ENCODE data around the gene JUN.

JUN gene

DNA sequence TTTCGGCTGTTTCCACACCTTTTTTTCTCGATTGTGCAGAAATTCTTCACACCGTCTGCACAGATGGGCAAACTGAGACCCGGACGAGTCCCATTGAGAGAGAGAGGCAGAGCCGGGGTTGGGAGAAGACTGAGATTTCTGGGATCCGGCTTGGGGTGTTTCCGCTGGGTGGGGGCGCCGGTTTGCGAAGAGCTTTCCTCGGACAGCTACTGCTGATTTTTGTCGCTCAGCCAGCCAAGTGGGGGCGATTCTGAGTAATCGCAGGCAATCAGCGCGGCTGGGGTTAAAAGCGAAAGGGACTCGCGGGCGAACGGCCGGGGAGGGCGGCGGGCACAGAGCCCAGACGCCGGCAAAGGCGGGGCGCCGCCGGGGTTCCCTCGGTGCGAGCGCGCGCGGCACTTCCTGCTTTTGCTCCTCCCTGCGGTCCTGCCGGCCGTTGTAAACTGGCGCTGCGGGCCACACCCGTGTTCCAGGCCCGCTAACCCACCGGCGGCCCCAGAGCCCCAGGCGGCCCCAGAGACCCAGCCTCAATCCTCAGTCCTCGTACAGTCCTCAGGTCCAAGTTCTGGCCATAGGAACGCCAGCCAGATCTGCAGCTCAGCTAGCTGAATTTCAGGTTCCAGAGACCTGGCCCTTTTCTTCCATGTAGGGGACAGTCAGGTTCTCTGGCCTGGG is 32.4 kb upstream of the JUN start:
- H3K27me3 ChIP-seq (ENCODE audit: insufficient read depth, low read length): peaks cover 26% of the 10 kb centered on the region
- H3K9me3 ChIP-seq (ENCODE audit: insufficient read depth, low read depth, low read length): no peaks in the 10 kb centered on the region
- under 1% methylated on average over 49 of the region's 49 CpGs for WGBS

DNA sequence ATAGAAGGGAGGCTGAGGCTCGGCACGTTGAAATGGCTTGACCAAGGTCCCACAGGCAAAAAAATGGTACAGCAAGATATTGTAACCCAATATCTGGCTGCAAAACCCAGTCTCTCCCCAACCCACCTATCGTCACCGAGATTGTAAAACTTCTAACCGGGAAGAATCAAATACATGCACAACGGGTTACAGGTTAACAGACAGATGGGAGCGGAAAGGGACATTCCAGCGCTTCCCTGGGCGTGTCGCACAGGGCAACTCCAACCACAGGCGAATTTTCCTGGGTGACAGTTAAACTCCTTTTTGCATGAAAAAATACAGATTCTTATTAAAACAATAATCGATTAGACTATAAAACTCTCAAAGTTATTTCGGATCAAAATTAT is 31.8 kb upstream of the JUN start:
- WGBS: 2% methylated on average over 13 of the region's 13 CpGs
- Histone ChIP-seq H3K36me3 (ENCODE audit: insufficient read depth, low read length) (no peaks in the 10 kb centered on the region), H3K27me3 (ENCODE audit: insufficient read depth, low read length) (peaks cover 26% of the 10 kb centered on the region), H3K27ac (ENCODE audit: low read depth, low read length) (no peak overlapping the region; the same call in 1 of the 2 replicates), H3K4me3 (ENCODE audit: low read length) (peak overlapping the region; percentile 58), H3K9me3 (ENCODE audit: insufficient read depth, low read depth, low read length) (no peaks in the 10 kb centered on the region), H3K9ac (ENCODE audit: low read depth, low read length) (peak overlapping the region; percentile 34; the same call in 1 of the 2 replicates), H3K4me1 (ENCODE audit: insufficient read depth, low read length) (peaks cover 19% of the 10 kb centered on the region; the same call in 1 of the 2 replicates)

More for the DNA sequence above, 32.4 kb upstream of the JUN start:
- Histone ChIP-seq H3K36me3 (ENCODE audit: insufficient read depth, low read length) (no peaks in the 10 kb centered on the region), H3K9ac (ENCODE audit: low read depth, low read length) (peak overlapping the region; percentile 70), H3K4me3 (ENCODE audit: low read length) (peak overlapping the region; percentile 58), H3K4me1 (ENCODE audit: insufficient read depth, low read length) (peaks cover 19% of the 10 kb centered on the region; the same call in 1 of the 2 replicates), H3K27ac (ENCODE audit: low read depth, low read length) (peak overlapping the region; percentile 66)

DNA sequence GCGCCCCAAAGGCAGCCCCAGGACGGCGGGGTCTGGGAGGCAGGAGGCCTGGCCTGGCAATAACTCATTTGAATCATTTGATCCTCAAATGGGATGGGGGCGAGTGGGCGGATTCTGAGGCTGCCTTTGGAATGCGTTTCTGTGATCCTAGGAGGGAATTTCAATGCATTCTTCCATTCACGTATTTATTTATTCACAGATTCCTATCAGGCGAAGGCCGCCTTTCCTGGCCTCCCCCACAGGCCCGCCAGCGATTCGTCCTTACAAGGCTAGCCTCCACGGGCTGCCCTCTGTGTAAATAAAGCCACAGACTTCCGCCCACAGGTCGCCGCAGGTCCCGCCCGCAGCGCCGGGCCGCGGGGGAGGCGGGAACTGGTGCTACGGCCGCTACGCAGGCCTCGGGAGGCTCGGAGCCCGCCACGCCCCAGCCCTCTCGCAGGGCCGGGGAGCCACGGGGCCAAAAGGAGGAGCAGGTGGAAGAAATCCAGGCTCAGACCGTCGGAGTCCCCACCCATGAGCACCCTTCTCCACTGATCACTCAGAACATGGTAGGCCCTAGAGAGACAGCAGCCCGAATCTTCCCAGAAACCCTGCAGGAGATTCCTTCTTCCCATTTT is 31.3 kb upstream of the JUN start:
- no peaks in the 10 kb centered on the region for H3K36me3 ChIP-seq (ENCODE audit: insufficient read depth, low read length)
- H3K4me3 ChIP-seq (ENCODE audit: low read length): peak overlapping the region; percentile 58
- H3K27ac ChIP-seq (ENCODE audit: low read depth, low read length): peak overlapping the region; percentile 28; the same call in 1 of the 2 replicates
- 5% methylated on average over 36 of the region's 36 CpGs for WGBS
- H3K9me3 ChIP-seq (ENCODE audit: insufficient read depth, low read depth, low read length): no peaks in the 10 kb centered on the region
- H3K9ac ChIP-seq (ENCODE audit: low read depth, low read length): peak overlapping the region; percentile 58
- peaks cover 26% of the 10 kb centered on the region for H3K27me3 ChIP-seq (ENCODE audit: insufficient read depth, low read length)
- peaks cover 19% of the 10 kb centered on the region; the same call in 1 of the 2 replicates for H3K4me1 ChIP-seq (ENCODE audit: insufficient read depth, low read length)

DNA sequence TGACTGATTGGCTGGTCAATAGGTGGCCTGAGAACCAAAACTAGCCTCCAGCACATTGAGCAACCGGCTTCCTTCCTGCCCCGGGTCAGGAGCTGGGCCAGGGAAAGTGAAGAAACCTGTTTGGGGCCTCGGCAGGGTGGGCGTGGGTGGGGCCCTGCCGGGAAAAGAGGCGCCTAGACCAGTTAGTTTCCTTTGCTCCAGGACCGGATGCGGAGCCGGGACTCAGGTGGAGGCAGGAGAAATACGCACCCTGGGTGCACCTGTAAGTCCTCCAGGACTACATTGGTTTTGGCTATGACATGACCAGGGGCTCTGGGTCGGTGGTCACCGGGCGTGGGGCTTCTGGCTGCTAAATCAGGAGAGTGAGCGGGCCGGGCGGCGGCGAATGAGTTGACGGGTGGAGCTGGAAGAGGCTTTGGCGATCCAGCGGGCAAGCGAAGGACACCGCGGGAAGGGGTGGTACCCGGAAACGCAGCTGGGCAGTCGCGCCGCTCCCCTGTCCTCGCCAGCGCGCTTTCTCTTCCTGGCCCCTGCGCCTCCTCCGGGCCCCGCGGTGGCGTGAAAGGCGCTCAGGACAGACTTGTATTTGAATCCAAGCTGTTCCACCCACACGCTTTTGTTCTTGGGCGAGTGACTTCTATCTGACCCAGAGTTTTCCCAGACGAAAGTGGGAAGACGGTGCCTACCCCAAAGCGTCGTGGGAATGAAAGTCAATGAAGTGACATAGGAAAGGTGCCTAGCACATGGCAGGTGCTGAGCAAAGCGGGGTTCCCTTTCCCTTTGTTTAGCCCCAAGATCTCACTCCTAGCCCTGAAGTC is 30.6 kb upstream of the JUN start:
- Histone ChIP-seq H3K9ac (ENCODE audit: low read depth, low read length) (peak overlapping the region; percentile 58), H3K36me3 (ENCODE audit: insufficient read depth, low read length) (no peaks in the 10 kb centered on the region), H3K27me3 (ENCODE audit: insufficient read depth, low read length) (peaks cover 26% of the 10 kb centered on the region), H3K4me3 (ENCODE audit: low read length) (peak overlapping the region; percentile 58), H3K27ac (ENCODE audit: low read depth, low read length) (peak overlapping the region; percentile 28; the same call in 1 of the 2 replicates), H3K4me1 (ENCODE audit: insufficient read depth, low read length) (peaks cover 19% of the 10 kb centered on the region; the same call in 1 of the 2 replicates), H3K9me3 (ENCODE audit: insufficient read depth, low read depth, low read length) (no peaks in the 10 kb centered on the region)
- WGBS: 54% methylated on average over 45 of the region's 45 CpGs

DNA sequence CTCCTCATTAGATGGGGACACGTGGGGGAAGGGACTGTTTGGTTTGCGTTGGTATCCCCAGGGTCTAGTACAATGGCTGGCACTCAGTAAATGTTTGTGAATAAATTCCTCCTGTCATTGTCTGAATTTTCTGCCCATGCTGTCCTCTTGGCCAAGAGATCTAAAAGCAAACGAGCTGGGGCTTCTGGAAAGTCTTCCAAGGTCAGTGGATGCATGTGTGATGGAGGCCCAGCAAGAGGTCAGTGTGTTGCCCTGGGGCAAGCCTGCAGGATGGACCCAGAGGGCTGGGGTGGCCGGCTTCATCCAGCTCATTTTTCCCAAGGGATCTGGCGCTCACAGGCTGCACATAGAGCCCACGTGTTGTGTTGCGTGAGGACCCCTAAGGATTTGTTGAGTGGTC is 30.0 kb upstream of the JUN start:
- Histone ChIP-seq H3K36me3 (ENCODE audit: insufficient read depth, low read length) (no peaks in the 10 kb centered on the region), H3K27me3 (ENCODE audit: insufficient read depth, low read length) (peaks cover 26% of the 10 kb centered on the region), H3K9ac (ENCODE audit: low read depth, low read length) (no peak overlapping the region), H3K9me3 (ENCODE audit: insufficient read depth, low read depth, low read length) (no peaks in the 10 kb centered on the region), H3K4me3 (ENCODE audit: low read length) (no peak overlapping the region), H3K27ac (ENCODE audit: low read depth, low read length) (no peak overlapping the region), H3K4me1 (ENCODE audit: insufficient read depth, low read length) (peaks cover 19% of the 10 kb centered on the region; the same call in 1 of the 2 replicates)
- WGBS: 84% methylated on average over 7 of the region's 7 CpGs

DNA sequence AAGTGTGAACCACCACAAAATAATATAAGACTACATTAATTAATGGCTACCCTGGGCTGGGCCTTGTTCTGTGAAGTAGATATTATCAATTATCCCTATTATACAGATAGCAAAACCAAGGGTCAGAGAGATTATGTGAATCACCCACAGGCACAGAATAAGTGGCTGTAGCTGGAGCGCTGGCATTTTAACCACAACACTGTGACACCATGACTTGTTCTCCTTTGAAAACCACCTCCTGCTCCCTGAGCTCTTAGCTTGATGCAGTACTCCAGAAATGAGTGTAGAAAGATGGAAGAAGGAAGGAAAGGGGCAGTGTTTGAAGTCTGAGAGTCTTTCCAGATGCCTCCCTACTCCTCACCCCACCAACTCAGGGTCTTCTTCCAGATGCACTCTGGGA is 29.5 kb upstream of the JUN start:
- no peak overlapping the region for H3K9ac ChIP-seq (ENCODE audit: low read depth, low read length)
- H3K9me3 ChIP-seq (ENCODE audit: insufficient read depth, low read depth, low read length): no peaks in the 10 kb centered on the region
- H3K27ac ChIP-seq (ENCODE audit: low read depth, low read length): no peak overlapping the region
- H3K36me3 ChIP-seq (ENCODE audit: insufficient read depth, low read length): no peaks in the 10 kb centered on the region
- H3K4me3 ChIP-seq (ENCODE audit: low read length): no peak overlapping the region
- H3K4me1 ChIP-seq (ENCODE audit: insufficient read depth, low read length): peaks cover 19% of the 10 kb centered on the region; the same call in 1 of the 2 replicates
- H3K27me3 ChIP-seq (ENCODE audit: insufficient read depth, low read length): peaks cover 26% of the 10 kb centered on the region
- 100% methylated on average over 1 of the region's 1 CpG for WGBS

DNA sequence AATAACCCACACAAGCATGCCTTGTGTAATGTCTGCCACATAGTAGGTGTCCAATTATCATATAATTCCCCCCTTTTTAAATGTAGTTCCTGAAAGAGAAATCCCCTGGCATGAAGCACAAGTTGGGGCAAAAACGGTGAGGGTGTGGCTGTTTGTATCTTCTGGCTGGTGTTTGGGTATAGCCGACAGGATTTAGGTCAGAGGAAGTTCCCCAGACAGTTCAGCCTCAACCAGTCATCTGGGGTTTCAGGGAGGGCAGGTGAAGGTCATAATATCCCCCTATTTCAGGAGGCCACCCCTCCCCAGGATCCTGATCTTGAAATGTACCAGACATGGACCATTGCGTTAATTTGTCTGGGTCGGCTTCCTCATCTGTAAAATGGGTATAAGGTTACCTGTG is 29.1 kb upstream of the JUN start:
- Histone ChIP-seq H3K9ac (ENCODE audit: low read depth, low read length) (no peak overlapping the region), H3K9me3 (ENCODE audit: insufficient read depth, low read depth, low read length) (no peaks in the 10 kb centered on the region), H3K36me3 (ENCODE audit: insufficient read depth, low read length) (no peaks in the 10 kb centered on the region), H3K4me1 (ENCODE audit: insufficient read depth, low read length) (peaks cover 19% of the 10 kb centered on the region; the same call in 1 of the 2 replicates), H3K27ac (ENCODE audit: low read depth, low read length) (no peak overlapping the region), H3K4me3 (ENCODE audit: low read length) (no peak overlapping the region), H3K27me3 (ENCODE audit: insufficient read depth, low read length) (peaks cover 26% of the 10 kb centered on the region)
- WGBS: 88% methylated on average over 4 of the region's 4 CpGs

DNA sequence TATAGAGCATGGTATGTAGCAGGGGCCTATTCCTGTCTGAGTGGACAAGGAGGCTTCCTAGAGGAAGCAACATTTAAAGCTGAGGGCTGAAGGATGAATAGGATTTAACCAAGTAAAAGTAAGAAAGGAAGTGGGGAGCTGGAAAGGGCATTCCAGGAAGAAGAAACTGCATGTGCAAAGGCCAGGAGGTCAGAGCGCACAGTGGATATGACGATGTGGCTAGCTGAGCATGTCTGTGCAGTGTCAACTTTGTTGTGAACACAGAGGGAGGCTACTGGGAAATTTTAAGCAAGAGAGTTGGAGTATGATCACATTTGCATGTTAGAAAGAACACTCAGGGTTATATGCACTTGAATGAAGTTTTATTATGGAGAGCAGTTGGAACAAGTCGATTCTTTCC is 28.6 kb upstream of the JUN start:
- no peak overlapping the region for H3K4me3 ChIP-seq (ENCODE audit: low read length)
- H3K4me1 ChIP-seq (ENCODE audit: insufficient read depth, low read length): peaks cover 19% of the 10 kb centered on the region; the same call in 1 of the 2 replicates
- H3K27me3 ChIP-seq (ENCODE audit: insufficient read depth, low read length): peaks cover 26% of the 10 kb centered on the region
- 82% methylated on average over 3 of the region's 3 CpGs for WGBS
- no peaks in the 10 kb centered on the region for H3K36me3 ChIP-seq (ENCODE audit: insufficient read depth, low read length)
- H3K9ac ChIP-seq (ENCODE audit: low read depth, low read length): no peak overlapping the region
- H3K27ac ChIP-seq (ENCODE audit: low read depth, low read length): no peak overlapping the region
- H3K9me3 ChIP-seq (ENCODE audit: insufficient read depth, low read depth, low read length): no peaks in the 10 kb centered on the region

DNA sequence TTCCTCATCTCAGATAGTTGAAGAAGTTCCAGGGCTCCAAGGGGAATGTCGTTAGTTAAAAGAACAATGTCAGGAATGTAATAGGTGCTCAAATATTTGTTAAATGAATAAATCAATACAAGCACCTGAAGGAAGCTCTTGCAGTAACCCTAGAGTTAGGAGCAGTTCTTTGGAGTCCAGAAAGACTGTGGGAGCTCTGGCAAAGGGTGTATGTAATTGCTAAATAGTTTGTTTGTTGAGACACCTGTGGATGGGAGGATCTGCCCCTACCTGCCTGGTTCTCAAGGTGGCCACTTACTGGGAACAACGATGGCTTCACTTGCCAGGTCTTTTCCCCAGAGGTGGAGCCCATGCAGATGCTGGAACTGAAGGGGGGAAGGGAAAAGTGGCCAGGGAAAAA is 27.5 kb upstream of the JUN start:
- no peaks in the 10 kb centered on the region for H3K36me3 ChIP-seq (ENCODE audit: insufficient read depth, low read length)
- H3K9me3 ChIP-seq (ENCODE audit: insufficient read depth, low read depth, low read length): no peaks in the 10 kb centered on the region
- peaks cover 19% of the 10 kb centered on the region; the same call in 1 of the 2 replicates for H3K4me1 ChIP-seq (ENCODE audit: insufficient read depth, low read length)
- peaks cover 26% of the 10 kb centered on the region for H3K27me3 ChIP-seq (ENCODE audit: insufficient read depth, low read length)
- WGBS: 95% methylated on average over 2 of the region's 2 CpGs
- no peak overlapping the region for H3K27ac ChIP-seq (ENCODE audit: low read depth, low read length)
- H3K9ac ChIP-seq (ENCODE audit: low read depth, low read length): no peak overlapping the region
- H3K4me3 ChIP-seq (ENCODE audit: low read length): no peak overlapping the region

DNA sequence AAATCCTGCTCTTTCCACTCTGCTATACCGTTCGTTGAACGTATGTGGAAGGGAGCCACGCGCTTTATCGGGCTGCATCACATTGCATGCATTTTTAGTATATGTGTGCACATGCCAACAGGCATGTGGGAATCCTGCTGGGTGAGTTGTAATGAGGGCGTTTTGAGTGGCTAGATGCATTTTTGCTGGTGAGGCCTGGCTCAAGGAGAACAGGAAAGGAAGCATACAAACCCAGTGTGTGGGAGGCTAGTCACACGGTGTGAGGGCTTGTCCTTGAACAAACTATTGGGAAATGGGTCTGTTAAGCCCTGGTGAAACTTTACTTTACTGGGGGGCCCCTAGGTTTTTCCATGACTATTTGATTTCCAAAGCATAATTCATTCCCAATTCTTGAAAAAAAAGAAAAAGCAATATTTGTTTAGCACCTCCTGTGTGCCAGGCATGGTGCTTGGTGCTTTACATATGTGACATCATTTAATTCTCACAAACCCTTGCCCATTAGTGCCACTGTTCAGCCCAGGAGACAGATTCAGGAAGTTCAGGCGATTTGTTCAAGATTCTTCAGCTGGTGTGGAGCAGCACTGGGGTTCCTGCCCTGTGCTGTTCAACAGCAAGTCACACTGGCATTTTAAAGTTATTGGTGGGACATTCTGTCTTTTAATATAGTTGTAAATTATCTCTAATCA is 25.6 kb upstream of the JUN start:
- Histone ChIP-seq H3K27ac (ENCODE audit: low read depth, low read length) (no peak overlapping the region), H3K9me3 (ENCODE audit: insufficient read depth, low read depth, low read length) (no peaks in the 10 kb centered on the region), H3K27me3 (ENCODE audit: insufficient read depth, low read length) (peaks cover 10% of the 10 kb centered on the region), H3K4me3 (ENCODE audit: low read length) (no peak overlapping the region), H3K4me1 (ENCODE audit: insufficient read depth, low read length) (0 out of 2 replicates have a peak, but pooled peaks cover 8% of the 10 kb centered on the region), H3K9ac (ENCODE audit: low read depth, low read length) (no peak overlapping the region), H3K36me3 (ENCODE audit: insufficient read depth, low read length) (no peaks in the 10 kb centered on the region)
- WGBS: 92% methylated on average over 9 of the region's 9 CpGs
